ENCODE data around the gene CD46. TPM values are rescaled to one million over a fixed set of nuclear protein-coding genes. Genes with fewer than 3 reads are reported as not detected.
A peak's percentile ranks its signal among the peaks of the same experiment; 100 is the strongest.
"Not testable (repeated sequence)": the region's sequence is repeated elsewhere in the genome, so short reads cannot be mapped to it uniquely, and the experiment has no call there.

CD46 gene
- total RNA-seq, 5 donors from 2014 or later (not counting 1 experiment from before 2014, with no cell fraction given) = 123 to 152 (median 145) TPM

GRCh38 chr1:207713529-207713928 is 38.3 kb upstream of the CD46 start:
- no peaks in the 10 kb centered on the region for H3K9me3 Mint-ChIP-seq
- no peaks in the 10 kb centered on the region for H3K4me1 ChIP-seq (ENCODE audit: control insufficient read depth in 1 of 2, extremely low read depth in 1 of 2, insufficient read depth in 2 of 2, low read length in 2 of 2)
- no peak overlapping the region for H3K4me3 Mint-ChIP-seq
- peak in 1 of 4 experiments; percentile 36 for ATAC-seq (replicated peaks in 1 of 4)
- no peak overlapping the region for H3K4me3 ChIP-seq (ENCODE audit: control insufficient read depth in 1 of 2, extremely low read depth in 1 of 2, low read length in 1 of 2)
- no peaks in the 10 kb centered on the region for H3K27me3 Mint-ChIP-seq
- WGBS (ENCODE audit: insufficient coverage) = 85% methylated on average over 9 of the region's 12 CpGs
- ChIA-PET POLR2A (no interaction called here), CTCF (interaction anchor here in 1 of 2 donors (1.4 kb wide), 1 partner anchor 84 kb away, joined by 9 read pairs; no protein-coding TSS in a partner anchor)
- DNase-seq = peak in 12 of 35 experiments; percentile 1 to 30 (median 4)
- no peaks in the 10 kb centered on the region for H3K9me3 ChIP-seq
- no peaks in the 10 kb centered on the region for H3K36me3 ChIP-seq (ENCODE audit: control insufficient read depth in 2 of 2, extremely low read depth in 1 of 2, insufficient read depth in 1 of 2, low read length in 1 of 2)
- no peak overlapping the region for H3K27ac Mint-ChIP-seq
- H3K27ac ChIP-seq (ENCODE audit: low read length) = no peak overlapping the region
- H3K36me3 Mint-ChIP-seq = no peaks in the 10 kb centered on the region
- H3K4me1 Mint-ChIP-seq = peaks cover 0 to 2% (median 0%) of the 10 kb centered on the region in 3 donors
- H3K27me3 ChIP-seq (replicated peaks in 1 of 2; ENCODE audit: control insufficient read depth in 2 of 2, extremely low read depth in 1 of 2, insufficient read depth in 2 of 2, low read length in 1 of 2) = peaks cover 0 to 5% of the 10 kb centered on the region in 2 experiments

DNA sequence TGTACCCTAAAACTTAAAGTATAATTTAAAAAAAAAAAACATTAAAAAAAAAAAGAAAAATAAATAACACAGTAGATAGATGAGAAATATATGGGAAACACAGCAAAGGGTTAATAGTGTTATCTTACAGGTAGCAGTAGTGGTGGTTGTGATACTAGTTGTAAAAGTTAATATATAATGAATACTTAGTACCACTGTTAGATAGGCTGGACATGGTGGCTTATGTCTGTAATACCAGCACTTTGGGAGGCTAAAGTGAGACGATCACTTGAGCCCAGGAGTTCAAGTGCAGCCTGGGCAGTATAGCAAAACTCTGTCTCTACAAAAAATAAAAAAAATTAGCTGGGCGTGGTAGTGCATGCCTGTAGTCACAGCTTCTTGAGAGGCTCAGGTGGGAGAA is 32.6 kb upstream of the CD46 start:
- no peaks in the 10 kb centered on the region for H3K9me3 ChIP-seq
- WGBS (ENCODE audit: insufficient coverage) = no CpG with 5 or more reads among the region's 2 CpGs
- H3K4me1 ChIP-seq (ENCODE audit: control insufficient read depth in 1 of 2, extremely low read depth in 1 of 2, insufficient read depth in 2 of 2, low read length in 2 of 2) = no peaks in the 10 kb centered on the region
- Mint-ChIP-seq H3K27ac (no peak overlapping the region), H3K4me3 (no peak overlapping the region), H3K4me1 (no peaks in the 10 kb centered on the region), H3K36me3 (no peaks in the 10 kb centered on the region), H3K27me3 (no peaks in the 10 kb centered on the region), H3K9me3 (no peaks in the 10 kb centered on the region)
- H3K27me3 ChIP-seq (replicated peaks in 1 of 2; ENCODE audit: control insufficient read depth in 2 of 2, extremely low read depth in 1 of 2, insufficient read depth in 2 of 2, low read length in 1 of 2) = no peaks in the 10 kb centered on the region
- H3K4me3 ChIP-seq (ENCODE audit: control insufficient read depth in 1 of 2, extremely low read depth in 1 of 2, low read length in 1 of 2) = no peak overlapping the region
- ChIA-PET POLR2A (no interaction called here), CTCF (no interaction called here)
- DNase-seq = no peak
- no peak overlapping the region for H3K27ac ChIP-seq (ENCODE audit: low read length)
- no peak for ATAC-seq (replicated peaks in 1 of 4)
- H3K36me3 ChIP-seq (ENCODE audit: control insufficient read depth in 2 of 2, extremely low read depth in 1 of 2, insufficient read depth in 1 of 2, low read length in 1 of 2) = no peaks in the 10 kb centered on the region

- H3K36me3 Mint-ChIP-seq; H3K4me3 Mint-ChIP-seq; H3K36me3 ChIP-seq (ENCODE audit: control insufficient read depth in 2 of 2, extremely low read depth in 1 of 2, insufficient read depth in 1 of 2, low read length in 1 of 2); ATAC-seq (replicated peaks in 1 of 4); H3K4me1 ChIP-seq (ENCODE audit: control insufficient read depth in 1 of 2, extremely low read depth in 1 of 2, insufficient read depth in 2 of 2, low read length in 2 of 2); H3K27me3 Mint-ChIP-seq; H3K9me3 Mint-ChIP-seq; DNase-seq; H3K27ac Mint-ChIP-seq; H3K9me3 ChIP-seq; H3K27ac ChIP-seq (ENCODE audit: low read length); CTCF ChIA-PET; POLR2A ChIA-PET; H3K4me3 ChIP-seq (ENCODE audit: control insufficient read depth in 1 of 2, extremely low read depth in 1 of 2, low read length in 1 of 2); H3K27me3 ChIP-seq (replicated peaks in 1 of 2; ENCODE audit: control insufficient read depth in 2 of 2, extremely low read depth in 1 of 2, insufficient read depth in 2 of 2, low read length in 1 of 2): not testable (repeated sequence)
- no CpG with 5 or more reads among the region's 4 CpGs for WGBS (ENCODE audit: insufficient coverage)
- H3K4me1 Mint-ChIP-seq = peaks cover 11 to 16% (median 12%) of the 10 kb centered on the region in 3 donors
Observed at GRCh38 chr1:207728200-207728858, 23.5 kb upstream of the CD46 start.

- CTCF ChIA-PET = interaction anchor here (0.6 to 0.7 kb wide), 2 partner anchors 106 to 284 kb away, joined by 3 to 11 read pairs; no protein-coding TSS in a partner anchor
Observed at GRCh38 chr1:207737503-207738157, 14.2 kb upstream of the CD46 start.

DNA sequence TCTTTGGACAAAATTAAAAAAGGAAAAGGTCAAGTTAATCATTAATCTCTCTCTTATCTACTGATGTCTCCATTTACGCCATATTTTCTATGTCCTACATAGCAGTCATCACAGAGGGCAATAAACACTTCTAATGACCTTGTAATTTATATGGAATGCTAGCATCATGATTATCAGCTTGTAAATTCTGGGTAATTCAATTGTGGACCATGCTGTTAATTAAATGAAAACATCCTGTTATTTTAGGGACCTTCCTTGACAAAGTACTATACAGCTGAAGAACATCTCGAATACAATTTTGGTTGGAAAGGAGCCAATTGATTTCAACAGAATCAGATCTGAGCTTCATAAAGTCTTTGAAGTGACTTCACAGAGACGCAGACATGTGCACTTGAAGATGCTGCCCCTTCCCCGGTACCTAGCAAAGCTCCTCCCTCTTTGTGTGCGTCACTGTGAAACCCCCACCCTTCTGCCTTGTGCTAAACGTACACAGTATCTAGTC is 13.6 kb upstream of the CD46 start:
- H3K27me3 Mint-ChIP-seq; H3K4me3 Mint-ChIP-seq; H3K27me3 ChIP-seq (replicated peaks in 1 of 2; ENCODE audit: control insufficient read depth in 2 of 2, extremely low read depth in 1 of 2, insufficient read depth in 2 of 2, low read length in 1 of 2); H3K36me3 Mint-ChIP-seq; H3K27ac Mint-ChIP-seq; H3K9me3 ChIP-seq; H3K4me3 ChIP-seq (ENCODE audit: control insufficient read depth in 1 of 2, extremely low read depth in 1 of 2, low read length in 1 of 2); H3K27ac ChIP-seq (ENCODE audit: low read length); H3K36me3 ChIP-seq (ENCODE audit: control insufficient read depth in 2 of 2, extremely low read depth in 1 of 2, insufficient read depth in 1 of 2, low read length in 1 of 2); H3K9me3 Mint-ChIP-seq; H3K4me1 ChIP-seq (ENCODE audit: control insufficient read depth in 1 of 2, extremely low read depth in 1 of 2, insufficient read depth in 2 of 2, low read length in 2 of 2): not testable (repeated sequence)
- peak in 31 of 35 experiments; percentile 32 to 82 (median 62) for DNase-seq
- ATAC-seq (replicated peaks in 1 of 4) = peak in 3 of 4 experiments; percentile 61 to 100 (median 68)
- WGBS (ENCODE audit: insufficient coverage) = 20% methylated on average over 1 of the region's 6 CpGs
- ChIA-PET POLR2A (interaction anchor here in 1 of 2 donors (0.6 kb wide), 1 partner anchor 13 kb away, joined by 3 read pairs; no protein-coding TSS in a partner anchor), CTCF (interaction anchor here in 1 of 2 donors (0.7 kb wide), 1 partner anchor 284 kb away, joined by 3 read pairs; no protein-coding TSS in a partner anchor)
- H3K4me1 Mint-ChIP-seq = peaks cover 9 to 15% (median 10%) of the 10 kb centered on the region in 3 donors

More at GRCh38 chr1:207737503-207738157, 14.2 kb upstream of the CD46 start:
- not testable (repeated sequence) for H3K9me3 Mint-ChIP-seq; DNase-seq; H3K27me3 ChIP-seq (replicated peaks in 1 of 2; ENCODE audit: control insufficient read depth in 2 of 2, extremely low read depth in 1 of 2, insufficient read depth in 2 of 2, low read length in 1 of 2); H3K36me3 Mint-ChIP-seq; H3K4me3 ChIP-seq (ENCODE audit: control insufficient read depth in 1 of 2, extremely low read depth in 1 of 2, low read length in 1 of 2); H3K27ac ChIP-seq (ENCODE audit: low read length); ATAC-seq (replicated peaks in 1 of 4); H3K4me1 ChIP-seq (ENCODE audit: control insufficient read depth in 1 of 2, extremely low read depth in 1 of 2, insufficient read depth in 2 of 2, low read length in 2 of 2); H3K27ac Mint-ChIP-seq; H3K27me3 Mint-ChIP-seq; H3K9me3 ChIP-seq; H3K36me3 ChIP-seq (ENCODE audit: control insufficient read depth in 2 of 2, extremely low read depth in 1 of 2, insufficient read depth in 1 of 2, low read length in 1 of 2); H3K4me3 Mint-ChIP-seq
- WGBS (ENCODE audit: insufficient coverage) = 93% methylated on average over 6 of the region's 8 CpGs
- POLR2A ChIA-PET = interaction anchor here in 1 of 2 donors (0.6 kb wide), 1 partner anchor 12 kb away, joined by 3 read pairs; no protein-coding TSS in a partner anchor
- H3K4me1 Mint-ChIP-seq = peaks cover 9 to 15% (median 10%) of the 10 kb centered on the region in 3 donors

DNA sequence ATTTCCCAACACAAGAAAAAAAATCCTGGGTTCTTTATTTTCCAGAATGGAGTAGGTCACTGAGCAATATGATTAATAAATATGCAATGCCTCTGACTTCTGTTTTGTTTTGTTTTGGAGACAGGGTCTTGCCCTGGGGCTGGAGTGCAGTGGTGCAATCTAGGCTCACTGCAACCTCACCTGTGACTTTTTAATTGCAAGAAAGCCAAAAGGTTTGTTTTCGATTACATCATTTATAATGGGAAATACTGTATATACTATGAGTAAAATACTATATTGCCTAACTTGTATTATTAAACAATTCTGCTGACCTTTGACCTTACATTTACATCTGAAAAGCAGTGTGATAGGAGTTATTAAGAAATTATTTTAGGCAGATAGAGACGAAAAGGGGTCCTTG is 11.6 kb upstream of the CD46 start:
- no peaks in the 10 kb centered on the region for H3K36me3 ChIP-seq (ENCODE audit: control insufficient read depth in 2 of 2, extremely low read depth in 1 of 2, insufficient read depth in 1 of 2, low read length in 1 of 2)
- H3K4me3 ChIP-seq (ENCODE audit: control insufficient read depth in 1 of 2, extremely low read depth in 1 of 2, low read length in 1 of 2) = no peak overlapping the region
- H3K9me3 ChIP-seq = no peaks in the 10 kb centered on the region
- H3K9me3 Mint-ChIP-seq = no peaks in the 10 kb centered on the region
- H3K27ac ChIP-seq (ENCODE audit: low read length) = no peak overlapping the region
- ATAC-seq (replicated peaks in 1 of 4) (no peak), DNase-seq (no peak)
- H3K4me1 ChIP-seq (ENCODE audit: control insufficient read depth in 1 of 2, extremely low read depth in 1 of 2, insufficient read depth in 2 of 2, low read length in 2 of 2) = no peaks in the 10 kb centered on the region
- H3K36me3 Mint-ChIP-seq = no peaks in the 10 kb centered on the region
- POLR2A ChIA-PET = interaction anchor here in 1 of 2 donors (0.6 kb wide), 1 partner anchor 1755 kb away, joined by 3 read pairs; no protein-coding TSS in a partner anchor
- H3K27ac Mint-ChIP-seq = no peak overlapping the region
- H3K27me3 ChIP-seq (replicated peaks in 1 of 2; ENCODE audit: control insufficient read depth in 2 of 2, extremely low read depth in 1 of 2, insufficient read depth in 2 of 2, low read length in 1 of 2) = peaks cover 0 to 3% of the 10 kb centered on the region in 2 experiments
- no peak overlapping the region for H3K4me3 Mint-ChIP-seq
- CTCF ChIA-PET = no interaction called here
- WGBS (ENCODE audit: insufficient coverage) = 100% methylated on average over 1 of the region's 2 CpGs
- H3K4me1 Mint-ChIP-seq = peaks cover 9 to 15% (median 10%) of the 10 kb centered on the region in 3 donors
- no peaks in the 10 kb centered on the region for H3K27me3 Mint-ChIP-seq

All from T-cell (primary cell).